CD4-positive, alpha-beta T cell treated with Interferon alpha-2 for 1 hour (primary cell): ENCODE data around the gene SCN4B.
"Not testable (repeated sequence)": the region's sequence is repeated elsewhere in the genome, so short reads cannot be mapped to it uniquely, and the experiment has no call there.

Experiments used
- DNase-seq, 2 donors: peaks; one replicate each; pipeline ENCODE4 v3.0.0-alpha.2; 2020 to 2022

Gene SCN4B, protein sequence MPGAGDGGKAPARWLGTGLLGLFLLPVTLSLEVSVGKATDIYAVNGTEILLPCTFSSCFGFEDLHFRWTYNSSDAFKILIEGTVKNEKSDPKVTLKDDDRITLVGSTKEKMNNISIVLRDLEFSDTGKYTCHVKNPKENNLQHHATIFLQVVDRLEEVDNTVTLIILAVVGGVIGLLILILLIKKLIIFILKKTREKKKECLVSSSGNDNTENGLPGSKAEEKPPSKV

DNA sequence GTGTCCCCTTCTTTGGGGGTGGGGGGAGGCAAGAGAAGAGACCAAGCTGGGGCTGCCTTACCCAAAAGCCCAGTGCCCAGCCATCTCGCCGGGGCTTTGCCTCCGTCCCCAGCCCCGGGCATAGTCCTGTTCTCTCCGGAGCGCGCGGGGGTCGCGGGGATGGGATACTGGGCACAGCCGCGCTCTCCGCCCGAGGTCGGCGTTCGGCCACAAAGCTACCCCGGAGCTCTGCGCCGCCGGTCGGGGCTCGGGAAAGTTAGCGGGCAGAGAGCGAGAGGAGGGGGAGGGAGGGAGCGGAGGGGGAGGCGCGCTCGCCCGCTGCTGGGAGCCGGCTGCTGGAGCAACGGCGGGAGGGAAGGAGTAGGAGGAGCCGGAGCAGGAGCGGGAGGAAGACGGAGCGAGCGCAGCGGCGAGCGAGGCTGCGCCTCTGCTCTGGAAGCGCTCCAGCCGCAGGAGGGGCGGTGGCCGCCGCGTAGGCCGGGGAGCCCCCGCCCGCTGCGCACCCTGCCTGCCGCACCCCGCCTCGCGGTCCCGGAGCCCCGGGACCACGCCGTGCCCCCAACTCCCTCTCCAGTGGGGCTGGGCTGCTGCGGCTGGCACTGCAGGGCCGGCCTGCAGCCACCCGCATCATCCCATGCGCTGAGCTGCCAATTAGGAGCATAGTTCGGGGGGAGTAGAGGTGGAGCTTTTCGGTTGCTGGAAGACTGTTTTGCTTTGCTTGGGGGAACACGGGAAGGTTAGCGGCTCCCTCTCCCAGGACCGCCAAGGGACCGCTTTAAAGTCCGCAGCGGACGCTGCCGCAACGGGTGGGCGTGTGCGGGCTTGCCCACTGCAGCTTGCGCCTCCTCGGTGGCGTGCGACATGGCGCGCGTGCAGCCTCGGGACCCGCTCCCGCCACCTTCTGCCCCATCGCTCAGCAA, at the start of gene SCN4B:
Gene SCN4B, minus strand, starts transcription at position 272 of the 920 bp plus-strand sequence. Its CDS starts 150 bp downstream, at position 122.
- DNase-seq, result peak in 1 of 2 donors; percentile 21

DNA sequence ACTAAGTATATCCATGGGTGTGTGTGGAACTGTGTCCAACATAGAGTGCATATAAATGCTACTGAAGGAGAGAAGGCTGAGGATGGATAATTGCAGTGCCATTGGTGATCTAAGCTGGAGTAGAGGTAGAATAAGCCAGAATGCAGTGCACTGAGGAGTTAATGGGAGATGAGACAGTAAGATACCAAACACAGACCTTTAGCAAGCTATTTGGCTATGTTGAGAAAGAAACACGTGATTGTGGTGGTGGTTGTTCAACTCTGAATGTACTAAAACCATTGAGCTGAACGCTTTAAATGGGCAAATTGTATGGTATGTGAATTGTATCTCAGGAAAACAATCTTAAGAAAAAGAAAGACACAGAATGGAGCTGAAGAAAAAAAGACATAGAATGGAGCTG, 49.3 kb upstream of the SCN4B start:
- DNase-seq, result no peak

DNA sequence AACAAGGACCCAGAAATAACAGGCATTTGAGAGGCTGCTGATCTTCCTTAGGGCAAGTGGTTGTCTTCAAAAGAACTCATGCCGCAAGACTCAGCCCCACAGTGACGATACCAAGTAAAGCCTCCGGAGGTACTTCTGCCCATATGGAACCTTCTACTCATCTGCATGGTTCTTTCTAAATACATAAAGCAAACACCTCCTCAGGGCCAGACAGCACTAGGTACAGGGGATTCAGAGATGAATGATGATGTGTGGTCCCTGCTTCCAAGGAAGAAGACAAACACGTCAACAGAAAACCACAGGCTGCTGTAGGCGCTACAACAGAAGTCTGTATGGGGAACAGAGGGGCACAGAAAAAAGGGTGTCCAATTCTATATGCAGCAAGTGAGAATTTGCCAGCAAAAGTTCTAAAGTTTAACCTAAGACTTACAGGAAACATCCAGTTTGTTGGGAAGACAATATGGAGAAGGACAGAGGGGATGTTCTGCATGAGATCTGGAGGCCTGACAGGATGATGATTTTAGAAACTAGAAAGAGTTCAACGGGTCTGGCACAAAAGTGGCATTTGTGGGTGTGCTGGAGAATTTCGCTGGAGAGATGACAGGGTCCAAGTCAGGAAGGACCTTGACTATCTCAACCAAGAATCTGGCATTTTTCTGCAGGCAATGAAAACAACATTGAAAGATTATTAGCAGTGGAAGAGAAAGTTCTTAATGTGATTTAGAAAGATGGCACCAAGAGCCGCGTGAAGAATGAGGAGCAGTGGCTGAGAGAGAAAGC, 48.5 kb upstream of the SCN4B start:
- DNase-seq, result peak; percentile 42 to 52

DNA sequence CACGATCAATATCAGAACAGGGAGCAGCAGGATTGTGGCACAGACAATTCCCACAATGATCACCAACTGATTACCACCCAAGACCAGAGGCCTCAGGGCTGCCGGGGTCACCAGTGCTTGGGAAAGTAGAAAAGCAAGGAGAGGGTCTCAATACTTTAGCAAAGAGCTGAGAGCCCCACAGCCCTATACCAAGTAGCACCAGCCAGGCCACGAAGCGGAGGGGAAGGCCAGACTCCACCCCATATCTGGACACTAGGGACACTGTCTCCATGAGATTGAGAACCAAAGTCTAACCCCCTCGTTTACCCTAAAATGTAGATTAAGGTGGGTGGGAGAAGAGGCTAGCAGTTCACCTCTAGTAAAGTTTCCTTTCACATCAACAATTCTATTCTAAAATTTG, 47.9 kb upstream of the SCN4B start:
- no peak for DNase-seq

DNA sequence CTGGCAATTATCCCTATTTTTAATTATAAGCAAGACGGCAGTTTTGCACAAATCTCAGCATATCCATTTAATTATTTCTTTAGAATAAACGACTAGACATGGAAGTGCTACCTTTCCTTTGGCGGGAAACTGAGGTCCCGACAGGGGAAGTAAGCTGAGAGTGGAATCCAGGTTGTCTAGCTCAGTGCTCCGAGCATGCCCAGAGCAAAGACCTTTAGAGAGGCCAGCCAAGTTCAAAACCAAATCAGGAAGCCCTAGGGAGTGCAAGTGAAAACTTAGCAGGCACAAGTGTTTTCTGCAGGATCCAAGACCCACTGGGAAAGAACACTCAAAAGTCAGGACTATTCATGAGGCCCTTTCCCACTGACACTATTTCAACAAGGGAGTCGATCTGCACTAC, 46.5 kb upstream of the SCN4B start:
- DNase-seq, result no peak

DNA sequence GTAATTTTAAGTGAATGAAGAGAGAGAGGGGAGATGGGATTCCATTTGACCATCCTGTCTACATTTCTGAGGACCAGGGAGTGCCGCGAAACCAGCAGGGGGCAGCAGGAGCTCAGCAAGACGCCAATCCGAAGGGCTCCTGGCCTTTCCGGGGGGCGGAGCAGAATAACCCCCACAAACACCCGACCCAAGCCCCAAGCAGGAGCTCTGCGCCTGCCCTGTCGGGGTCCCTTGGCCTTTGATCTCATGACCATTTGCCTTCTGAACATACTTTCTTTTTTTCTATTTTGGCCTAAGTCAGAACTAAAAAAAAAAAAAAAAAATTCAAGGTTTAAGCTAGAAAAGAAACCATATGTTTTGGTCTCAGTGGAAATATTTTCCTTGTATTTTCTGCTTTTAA, 45.7 kb upstream of the SCN4B start:
- DNase-seq, result peak; percentile 81 to 83

DNA sequence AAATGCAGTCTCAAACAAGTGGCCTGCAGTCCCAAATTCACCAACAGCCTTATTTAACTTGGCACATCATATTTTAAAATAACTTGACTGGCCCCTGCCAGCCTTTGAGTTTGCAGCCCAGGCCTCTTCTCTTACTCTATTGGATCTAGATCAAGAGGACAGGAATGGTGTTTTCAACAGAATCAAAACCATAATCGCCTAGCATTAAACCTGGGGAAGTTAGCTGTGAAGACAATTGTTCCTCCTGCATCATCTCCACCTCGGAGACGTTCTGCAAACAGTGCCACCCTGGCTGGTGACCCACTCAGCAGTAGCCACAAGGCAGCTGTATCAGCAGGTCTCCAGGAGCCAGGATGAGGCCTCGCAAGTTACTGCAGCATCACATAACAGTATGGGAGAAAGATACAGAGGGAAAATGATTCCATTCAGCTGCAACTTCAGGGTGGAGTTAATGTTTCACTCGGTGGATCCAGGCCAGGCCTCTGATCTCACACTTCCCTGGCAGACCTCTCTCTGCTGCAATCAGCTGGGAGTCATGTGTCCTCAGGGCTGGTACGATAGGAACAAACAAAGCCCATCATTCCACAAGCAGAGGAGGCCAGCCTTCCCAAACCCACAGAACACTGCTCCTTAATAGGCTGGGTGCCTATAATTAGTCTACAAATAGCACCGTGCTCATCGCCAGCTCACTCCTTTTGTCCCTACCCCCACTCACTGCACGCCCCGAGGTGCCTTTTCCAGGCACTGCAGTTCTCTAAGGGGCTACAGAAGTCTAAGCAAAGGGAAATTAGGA, 42.4 kb upstream of the SCN4B start:
- DNase-seq, result no peak

DNA sequence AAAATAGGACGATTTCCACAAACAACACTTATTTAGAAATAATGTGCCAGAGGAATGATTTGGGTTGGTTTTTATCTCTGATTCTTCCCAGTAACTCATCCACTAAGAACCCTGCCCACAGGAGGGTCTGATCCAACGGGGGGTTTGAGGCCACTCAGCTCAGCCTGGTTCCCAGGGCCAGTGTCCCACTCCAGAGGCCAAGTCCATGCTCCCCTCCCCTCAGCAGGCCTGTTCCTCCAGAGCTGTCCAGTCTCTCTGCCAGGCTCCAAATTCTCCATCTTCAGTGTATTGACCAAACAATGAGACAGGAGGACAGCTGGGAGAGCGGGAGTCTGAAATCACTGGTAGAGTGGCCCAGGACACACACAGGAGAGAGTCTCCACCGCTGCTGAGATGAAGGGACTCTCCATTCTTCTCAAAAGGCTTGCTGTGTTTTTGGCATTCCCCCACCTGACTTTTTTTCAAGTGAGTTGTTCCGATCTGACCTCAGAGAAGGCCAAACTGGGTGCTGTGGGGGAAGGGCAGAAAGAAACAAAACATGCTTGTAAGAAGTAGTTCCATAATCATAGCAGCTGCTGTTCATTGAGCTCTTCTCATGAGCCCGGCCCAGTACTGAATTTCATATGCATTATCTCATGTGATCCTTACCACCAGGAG, 41.4 kb upstream of the SCN4B start:
- no peak for DNase-seq

DNA sequence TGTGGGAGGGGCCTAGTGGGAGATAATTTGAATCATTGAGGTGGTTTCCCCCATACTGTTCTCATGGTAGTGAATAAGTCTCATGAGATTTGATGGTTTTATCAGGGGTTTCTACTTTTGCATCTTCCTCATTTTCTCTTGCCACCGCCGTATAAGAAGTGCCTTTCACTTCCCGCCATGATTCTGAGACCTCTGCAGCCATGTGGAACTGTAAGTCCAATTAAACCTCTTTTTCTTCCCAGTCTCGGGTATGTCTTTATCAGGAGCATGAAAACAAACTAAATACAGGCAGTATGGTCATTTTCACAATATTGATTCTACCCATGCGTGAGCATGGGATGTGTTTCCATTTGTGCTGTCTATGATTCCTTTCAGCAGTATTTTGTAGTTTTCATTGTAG, 40.2 kb upstream of the SCN4B start:
- DNase-seq, result not testable (repeated sequence)

DNA sequence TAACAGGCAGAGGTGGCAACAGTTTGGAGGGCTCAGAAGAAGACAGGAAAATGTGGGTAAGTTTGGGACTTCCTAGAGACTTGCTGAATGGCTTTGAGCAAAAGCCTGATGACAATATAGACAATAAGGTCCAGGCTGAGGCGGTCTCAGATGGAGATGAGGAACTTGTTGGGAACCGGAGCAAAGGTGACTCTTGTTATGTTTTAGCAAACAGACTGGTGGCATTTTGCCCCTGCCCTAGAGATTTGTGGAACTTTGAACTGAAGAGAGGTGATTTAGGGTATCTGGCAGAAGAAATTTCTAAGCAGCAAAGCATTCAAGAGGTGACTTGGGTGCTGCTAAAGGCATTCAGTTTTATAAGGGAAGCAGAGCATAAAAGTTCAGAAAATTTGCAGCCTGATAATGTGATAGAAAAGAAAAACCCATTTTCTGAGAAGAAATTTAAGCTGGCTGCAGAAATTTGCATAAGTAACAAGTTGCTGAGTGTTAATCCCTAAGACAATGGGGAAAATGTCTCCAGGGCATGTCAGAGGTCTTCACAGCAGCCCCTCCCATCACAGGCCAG, 38.4 kb upstream of the SCN4B start:
- DNase-seq, result not testable (repeated sequence)

DNA sequence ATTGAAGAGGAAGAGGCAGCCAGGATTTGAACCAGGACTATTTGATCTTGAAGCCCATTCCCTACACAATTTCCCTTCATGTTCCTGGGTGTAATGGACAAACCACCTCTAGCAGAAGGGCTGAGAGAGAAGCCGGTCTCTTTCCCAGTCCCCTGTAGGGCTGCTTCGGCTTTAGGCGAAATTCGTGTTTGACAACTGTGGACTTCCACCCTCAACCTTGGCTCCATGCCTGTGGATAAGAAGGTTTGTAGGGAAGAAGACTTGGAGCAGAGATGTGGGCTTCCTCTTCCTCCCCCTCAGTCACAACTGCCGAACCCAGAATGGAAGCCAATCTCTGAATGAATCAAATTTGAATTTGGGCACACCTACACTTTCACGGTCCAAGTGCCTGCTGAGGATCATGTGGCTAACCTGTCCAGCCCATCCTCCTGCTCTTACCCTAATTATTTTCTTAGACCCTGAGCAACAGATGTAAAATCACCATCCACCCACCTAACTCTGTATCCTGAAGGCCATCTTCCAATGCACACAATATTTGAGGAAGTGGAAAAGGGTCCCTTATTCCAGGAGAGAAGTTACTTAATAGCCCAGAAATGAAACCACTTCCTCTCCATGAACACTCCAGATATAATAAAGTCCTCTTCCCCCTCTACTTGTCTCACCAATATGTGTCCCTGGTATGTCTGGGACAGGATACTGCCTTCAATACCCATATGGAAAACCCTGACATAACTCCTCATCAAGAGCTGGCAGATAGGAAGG, 33.9 kb upstream of the SCN4B start:
- no peak for DNase-seq

DNA sequence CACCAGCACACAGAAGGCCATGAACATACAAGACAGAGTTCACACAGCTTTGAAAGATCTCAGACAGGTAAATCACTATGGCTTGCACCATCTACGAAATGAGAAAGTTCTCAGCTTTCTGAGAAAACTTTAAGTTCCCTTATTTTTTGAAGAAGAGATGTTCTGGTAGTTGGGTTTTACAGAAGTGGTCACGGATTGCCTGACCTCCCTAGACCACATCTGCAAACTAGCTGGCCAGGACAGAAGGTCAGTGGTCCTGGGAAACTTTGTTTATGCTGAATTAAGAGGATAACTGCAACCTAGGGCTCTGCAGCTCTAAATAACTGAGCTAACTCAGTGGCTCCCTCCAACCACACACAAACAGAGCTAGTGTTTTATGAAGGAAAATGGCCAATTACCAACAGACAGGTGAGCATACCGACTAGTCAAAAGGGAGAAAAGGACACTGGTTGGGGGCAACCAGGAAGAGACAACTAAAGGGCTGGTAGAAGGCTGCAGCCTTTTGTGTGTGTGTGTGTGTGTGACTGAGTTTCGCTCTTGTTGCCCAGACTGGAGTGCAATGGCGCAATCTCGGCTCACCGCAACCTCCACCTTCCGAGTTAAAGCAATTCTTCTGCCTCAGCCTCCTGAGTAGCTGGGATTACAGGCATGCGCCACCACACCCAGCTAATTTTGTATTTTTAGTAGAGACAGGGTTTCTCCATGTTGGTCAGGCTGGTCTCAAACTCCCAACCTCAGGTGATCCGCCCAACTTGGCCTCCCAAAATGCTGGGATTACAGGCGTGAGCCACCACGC, 32.4 kb upstream of the SCN4B start:
- no peak for DNase-seq

DNA sequence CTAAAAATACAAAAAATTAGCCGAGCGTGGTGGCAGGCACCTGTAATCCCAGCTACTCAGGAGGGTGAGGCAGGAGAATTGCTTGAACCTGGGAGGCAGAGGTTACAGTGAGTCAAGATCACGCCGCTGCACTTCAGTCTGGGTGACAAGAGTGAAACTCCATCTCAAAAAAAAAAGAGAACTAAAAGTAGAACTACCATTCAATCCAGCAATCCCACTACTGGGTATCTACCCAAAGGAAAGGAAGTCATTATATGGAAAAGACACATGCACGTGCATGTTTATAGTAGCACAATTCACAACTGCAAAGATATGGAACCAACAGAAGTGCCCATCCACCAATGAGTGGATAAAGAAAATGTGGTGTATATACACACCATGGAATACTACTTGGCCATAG, 31.1 kb upstream of the SCN4B start:
- DNase-seq, result peak in 1 of 2 donors; percentile 10

DNA sequence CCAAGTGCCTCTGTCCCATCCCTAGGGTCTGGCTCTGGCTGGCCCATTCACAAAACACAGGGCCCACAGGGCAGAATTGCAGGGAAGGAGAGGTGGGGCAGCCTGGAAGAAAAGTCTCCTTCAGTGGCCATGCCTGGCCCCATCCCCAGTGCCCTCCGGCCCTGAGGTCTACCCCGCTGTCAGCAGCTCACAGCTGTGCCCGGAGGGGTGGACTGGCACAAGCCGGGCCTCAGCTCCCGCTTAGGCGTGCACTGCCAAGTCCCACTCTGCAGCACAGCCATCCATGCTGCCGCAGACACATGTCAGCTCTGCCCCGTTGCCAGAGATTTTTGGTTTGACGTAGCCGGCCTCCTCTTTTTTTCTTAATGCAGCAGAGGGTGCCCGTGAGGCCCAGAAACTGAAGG, 27.7 kb upstream of the SCN4B start:
- no peak for DNase-seq

DNA sequence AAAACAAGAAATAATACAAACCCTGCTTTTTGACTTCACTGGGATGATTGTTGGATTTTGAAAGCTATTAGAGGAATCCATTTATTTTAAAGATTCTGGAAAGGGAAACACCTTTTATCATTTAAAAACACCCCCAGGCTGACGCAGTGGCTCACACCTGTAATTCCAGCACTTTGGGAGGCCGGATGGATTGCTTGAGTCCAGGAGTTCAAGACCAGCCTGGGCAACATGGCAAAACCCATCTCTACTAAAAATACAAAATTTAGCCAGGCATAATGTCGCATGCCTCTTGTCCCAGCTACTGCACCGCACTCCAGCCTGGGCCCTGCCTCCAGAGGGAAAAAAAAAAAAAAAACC, 24.1 kb upstream of the SCN4B start:
- no peak for DNase-seq

DNA sequence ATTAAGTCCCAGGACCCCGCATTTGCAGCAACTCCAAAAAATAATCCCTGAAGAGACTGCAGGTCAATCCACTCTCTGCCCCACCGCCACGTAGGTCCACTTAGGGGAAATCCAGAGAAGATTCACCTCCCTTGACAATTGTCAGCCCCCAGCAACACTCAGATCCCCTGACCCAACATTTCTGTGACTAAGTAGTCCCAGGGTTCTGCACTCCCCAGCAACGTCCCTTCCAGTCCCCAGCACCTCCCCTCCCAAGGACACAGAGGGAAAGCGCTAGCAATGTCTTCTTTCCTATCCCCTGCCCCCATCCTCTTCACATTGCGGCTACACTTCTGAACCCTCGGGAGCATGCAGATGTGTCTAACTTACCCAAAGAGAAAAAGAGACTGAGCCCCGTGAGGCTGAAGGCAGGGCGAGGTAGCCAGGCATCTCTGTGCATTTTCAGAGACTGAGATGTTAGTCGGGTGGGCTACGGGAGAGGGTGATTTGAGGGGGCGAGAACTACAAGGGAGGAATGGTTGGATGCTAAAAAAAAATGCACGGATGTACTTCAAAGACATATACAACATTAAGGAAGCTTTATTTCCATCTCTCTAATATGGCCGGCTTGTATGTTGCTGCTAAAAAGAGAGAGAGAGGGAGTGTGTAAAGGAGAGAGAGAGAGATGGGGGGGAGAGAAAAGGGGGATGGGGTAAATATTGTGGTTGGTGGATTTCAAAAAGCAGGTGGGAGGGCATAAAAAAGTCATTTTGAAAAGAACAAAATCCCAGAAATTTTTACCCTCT, 23.6 kb upstream of the SCN4B start, which contains the start of gene SCN2B:
Gene SCN2B, minus strand, starts transcription at position 647 of the 785 bp plus-strand sequence. Its CDS starts 208 bp downstream, at position 439.
- DNase-seq, result no peak

DNA sequence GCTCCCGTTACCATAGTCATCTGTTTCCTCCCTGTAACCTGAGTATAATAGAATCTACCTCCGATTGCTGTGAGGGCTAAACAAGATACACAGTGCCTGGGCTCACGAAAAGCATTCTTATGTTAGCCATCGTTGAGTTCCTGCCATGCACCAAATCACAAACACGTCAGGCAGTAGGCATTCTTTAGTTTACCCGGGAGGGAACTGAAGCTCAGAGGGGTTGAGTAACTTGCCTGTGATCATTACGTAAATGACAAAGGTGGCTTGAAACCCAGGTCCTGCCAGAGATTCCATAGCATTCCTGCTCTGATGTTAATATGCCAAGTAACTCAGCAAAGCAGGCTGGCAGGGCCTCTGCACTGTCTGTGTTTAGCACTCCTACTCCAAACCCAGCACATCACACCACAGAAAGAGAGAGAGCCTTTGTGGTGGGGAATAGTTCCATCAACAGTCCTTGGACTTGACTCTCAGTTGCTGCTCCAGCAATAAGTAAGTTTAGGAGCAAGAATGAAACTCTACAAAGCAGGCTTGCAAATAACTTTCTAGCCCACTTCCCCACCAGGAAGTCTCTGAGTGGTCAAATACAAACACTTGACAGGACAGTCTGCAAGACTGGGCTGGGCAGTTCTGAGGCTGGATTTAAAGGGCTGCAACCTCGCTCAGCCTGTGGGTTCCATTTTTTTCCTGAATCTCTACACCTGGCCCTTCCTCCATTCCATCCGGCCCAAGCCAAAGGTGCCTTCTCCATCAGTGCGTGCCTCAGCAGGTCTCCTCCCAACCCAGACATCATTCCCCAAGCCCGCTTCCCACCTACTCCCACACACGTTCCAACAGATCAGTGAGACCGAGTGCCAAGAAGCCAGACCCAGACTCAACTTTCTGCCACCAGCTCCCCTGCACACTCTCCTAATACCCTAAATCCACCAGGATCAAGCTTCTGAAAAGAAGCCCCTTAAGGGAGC, 22.7 kb upstream of the SCN4B start:
- DNase-seq, result no peak

DNA sequence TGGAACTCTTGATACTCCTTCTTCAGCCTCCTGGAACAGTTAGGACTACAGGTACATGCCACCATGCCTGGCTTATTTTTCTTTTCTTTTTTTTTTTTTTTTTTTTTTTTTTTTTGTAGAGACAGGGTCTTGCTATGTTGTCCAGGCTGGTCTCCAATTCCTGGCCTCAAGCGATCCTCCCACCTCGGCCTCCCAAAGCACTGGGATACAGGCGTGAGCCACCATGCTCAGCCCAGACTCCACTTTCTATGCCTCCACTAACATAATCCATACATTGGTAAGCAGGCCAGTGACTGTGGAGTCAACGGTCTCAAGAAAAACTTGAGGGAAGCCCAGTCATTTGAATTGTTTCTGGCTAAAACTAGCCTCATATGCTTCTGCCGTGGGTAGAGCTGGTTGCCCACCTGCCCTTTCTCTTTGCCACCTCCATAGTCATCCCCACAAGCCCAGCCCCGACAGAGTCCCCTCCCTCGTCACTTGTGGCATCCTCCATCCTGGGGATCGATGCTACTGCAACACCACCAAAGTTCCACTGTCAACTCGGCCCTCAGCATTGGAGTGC, 21.5 kb upstream of the SCN4B start:
- no peak for DNase-seq
